ENCODE results near the gene PTDSS2. TPM values are rescaled to one million over a fixed set of nuclear protein-coding genes. Genes with fewer than 3 reads are reported as not detected.
A peak's percentile ranks its signal among the peaks of the same experiment; 100 is the strongest.

Gene PTDSS2
- total and polyA plus RNA-seq, 10 of the 15 experiments (the other 5 are each of a cell fraction or from before 2014, with no cell fraction given) = 0.39 to 21.1 (median 10.8) TPM

GRCh38 chr11:535519-536454, 85.7 kb downstream of the PTDSS2 start, which contains the start of gene HRAS (continued):
- TF ChIP-seq IKZF1 (conservative IDR thresholded peaks at IDR 0.05) = peak; percentile 88
- no peak for TF ChIP-seq ZBTB11 (CRISPR knock-in tag; IDR thresholded peaks at IDR 0.05)
- TF ChIP-seq TCF7 (IDR thresholded peaks at IDR 0.05; ENCODE audit: borderline replicate concordance) = no peak
- TF ChIP-seq SUPT20H (IDR thresholded peaks at IDR 0.05; ENCODE audit: borderline replicate concordance, control insufficient read depth, low read depth, low read length) = no peak
- TF ChIP-seq USF2 (IDR thresholded peaks at IDR 0.05; ENCODE audit: borderline replicate concordance, low read depth, low read length) = no peak
- TF ChIP-seq ZNF207 (IDR thresholded peaks at IDR 0.05; ENCODE audit: borderline replicate concordance) = peak; percentile 61; the same call in 1 of the 2 replicates
- no peak for TF ChIP-seq TCF12 (IDR thresholded peaks at IDR 0.05; ENCODE audit: low read depth, low read length)
- peak; percentile 42; the same call in 1 of the 2 replicates for TF ChIP-seq CEBPZ (IDR thresholded peaks at IDR 0.05; ENCODE audit: low read depth, low read length)
- TF ChIP-seq SP1 (IDR thresholded peaks at IDR 0.05; ENCODE audit: low read depth, low read length) = peak; percentile 95
- TF ChIP-seq TBL1XR1 (IDR thresholded peaks at IDR 0.05; ENCODE audit: low read depth, low read length) = no peak
- peak; percentile 51 for TF ChIP-seq FOS (IDR thresholded peaks at IDR 0.05; ENCODE audit: borderline replicate concordance, extremely low read depth, insufficient read length)
- TF ChIP-seq ZBTB4 (CRISPR knock-in tag; IDR thresholded peaks at IDR 0.05) = no peak
- TF ChIP-seq NFYB (IDR thresholded peaks at IDR 0.05; ENCODE audit: insufficient read depth, low read depth, low read length) = peak; percentile 94
- no peak for TF ChIP-seq BCL11A (IDR thresholded peaks at IDR 0.05; ENCODE audit: low read depth, low read length)
- no peak for TF ChIP-seq E2F4 (IDR thresholded peaks at IDR 0.05; ENCODE audit: low read depth, low read length)
- peak; percentile 24 for TF ChIP-seq BACH1 (IDR thresholded peaks at IDR 0.05; ENCODE audit: borderline replicate concordance)

All from GM12878 (cell line).